WTC11 (cell line): ENCODE results near the gene IL36RN. TPM values are rescaled to one million over a fixed set of nuclear protein-coding genes. Genes with fewer than 3 reads are reported as not detected.

Experiments
- ATAC-seq: fragments of 200-7000 bp; cut with Tn5 transposase; 2 replicates; pipeline ENCODE4 v1.10.0; 2021; ENCODE audit warnings: mild to moderate bottlenecking, moderate library complexity
- CTCF ChIA-PET: fragments of 300-600 bp; sonication (Branson Sonifier 250); formaldehyde crosslinking; loops from one replicate; lab custom pipeline; 2021; ENCODE audit warnings: antibody characterized with exemption; lab: Charles Lee
- POLR2A ChIA-PET: fragments of 350-600 bp; sonication (Branson Sonifier 250); formaldehyde crosslinking; loops from one replicate; lab custom pipeline; 2021; ENCODE audit warnings: antibody characterized with exemption; lab: Charles Lee
- DNase-seq: peaks from one replicate; pipeline ENCODE4 v3.0.0; 2021; ENCODE audit warnings: low spot score
- H3K27ac Mint-ChIP-seq: 2 replicates; pipeline ENCODE4 v1.8.0; 2021; ENCODE audit warnings: mixed read lengths
- H3K27me3 Mint-ChIP-seq: 2 replicates; pipeline ENCODE4 v1.8.0; 2021; ENCODE audit warnings: low read depth, mild to moderate bottlenecking, moderate library complexity, mixed read lengths
- H3K36me3 Mint-ChIP-seq: 2 replicates; pipeline ENCODE4 v1.8.0; 2021; ENCODE audit warnings: mixed read lengths
- H3K4me1 Mint-ChIP-seq: 2 replicates; pipeline ENCODE4 v1.8.0; 2022; ENCODE audit warnings: mixed read lengths
- H3K4me3 Mint-ChIP-seq: 2 replicates; pipeline ENCODE4 v1.8.0; 2021; ENCODE audit warnings: mild to moderate bottlenecking, moderate library complexity, mixed read lengths
- H3K9me3 Mint-ChIP-seq: 2 replicates; pipeline ENCODE4 v1.8.0; 2021; ENCODE audit warnings: mixed read lengths
- EMX1 ChIP-seq: fragments of 250-450 bp; sonication (Bioruptor Pico); IDR thresholded peaks from 2 replicates; pipeline ENCODE4 v1.8.0; 2021; ENCODE audit warnings: mild to moderate bottlenecking
- ETV6 ChIP-seq: sonication (generic); formaldehyde crosslinking; IDR thresholded peaks from 2 replicates; pipeline ENCODE4 v1.8.1; 2022; ENCODE audit warnings: mild to moderate bottlenecking, missing genetic modification reagents
- FOXJ3 ChIP-seq: sonication (generic); formaldehyde crosslinking; IDR thresholded peaks from 2 replicates; pipeline ENCODE4 v1.9.0; 2021; ENCODE audit warnings: missing genetic modification reagents, mild to moderate bottlenecking, borderline replicate concordance
- GRHL2 ChIP-seq: fragments of 250-450 bp; sonication (Bioruptor Pico); IDR thresholded peaks from 2 replicates; pipeline ENCODE4 v1.8.0; 2022; ENCODE audit warnings: mild to moderate bottlenecking, moderate library complexity; ENCODE audit not compliant: insufficient replicate concordance, severe bottlenecking
- HMGA2 ChIP-seq: fragments of 250-450 bp; sonication (Bioruptor Pico); IDR thresholded peaks from 2 replicates; pipeline ENCODE4 v1.4.0; 2021; ENCODE audit warnings: mild to moderate bottlenecking, moderate library complexity
- MYBL2 ChIP-seq: sonication (generic); formaldehyde crosslinking; IDR thresholded peaks from 2 replicates; pipeline ENCODE4 v1.8.1; 2023; ENCODE audit warnings: mild to moderate bottlenecking, moderate library complexity, missing genetic modification reagents
- NFE2L1 ChIP-seq: sonication (generic); formaldehyde crosslinking; IDR thresholded peaks from 2 replicates; pipeline ENCODE4 v1.8.1; 2023; ENCODE audit warnings: missing genetic modification reagents
- NFYB ChIP-seq: sonication (generic); formaldehyde crosslinking; conservative IDR thresholded peaks from 2 replicates; pipeline ENCODE4 v1.8.0; 2022; ENCODE audit warnings: low read depth, missing genetic modification reagents
- NR1H2 ChIP-seq: sonication (generic); formaldehyde crosslinking; IDR thresholded peaks from 2 replicates; pipeline ENCODE4 v1.9.0; 2021; ENCODE audit warnings: mild to moderate bottlenecking, moderate library complexity, missing genetic modification reagents
- RELA ChIP-seq: sonication (generic); formaldehyde crosslinking; IDR thresholded peaks from 2 replicates; pipeline ENCODE4 v1.8.1; 2022; ENCODE audit warnings: missing genetic modification reagents, mild to moderate bottlenecking, borderline replicate concordance
- RORB ChIP-seq: fragments of 250-450 bp; sonication (Bioruptor Pico); IDR thresholded peaks from 2 replicates; pipeline ENCODE4 v1.9.0; 2021; ENCODE audit warnings: mild to moderate bottlenecking
- SMAD3 ChIP-seq: sonication (generic); formaldehyde crosslinking; IDR thresholded peaks from 2 replicates; pipeline ENCODE4 v1.8.0; 2022; ENCODE audit warnings: missing genetic modification reagents, mild to moderate bottlenecking, borderline replicate concordance
- SP1 ChIP-seq: sonication (generic); formaldehyde crosslinking; conservative IDR thresholded peaks from 2 replicates; pipeline ENCODE4 v1.8.1; 2022; ENCODE audit warnings: missing genetic modification reagents
- USF1 ChIP-seq: sonication (generic); formaldehyde crosslinking; IDR thresholded peaks from 2 replicates; pipeline ENCODE4 v1.8.0; 2022; ENCODE audit warnings: mild to moderate bottlenecking, missing genetic modification reagents
- ZNF138 ChIP-seq: sonication (generic); formaldehyde crosslinking; conservative IDR thresholded peaks from 2 replicates; pipeline ENCODE4 v1.8.1; 2022; ENCODE audit warnings: mild to moderate bottlenecking, moderate library complexity, missing genetic modification reagents
- ZNF232 ChIP-seq: sonication (generic); formaldehyde crosslinking; IDR thresholded peaks from 2 replicates; pipeline ENCODE4 v1.8.0; 2022; ENCODE audit warnings: mild to moderate bottlenecking, missing genetic modification reagents
- ZNF317 ChIP-seq: sonication (generic); formaldehyde crosslinking; IDR thresholded peaks from 2 replicates; pipeline ENCODE4 v1.8.1; 2023; ENCODE audit warnings: low read depth, mild to moderate bottlenecking, moderate library complexity, missing genetic modification reagents, borderline replicate concordance
- total RNA-seq: library from RNA; stranded (reverse); gene quantifications from 3 replicates; pipeline ENCODE4 v1.2.3, GENCODE V29; 2021
- TF ChIP-seq, protein P1 (sequence below): sonication (generic); formaldehyde crosslinking; IDR thresholded peaks from 2 replicates; pipeline ENCODE4 v1.8.0; 2022; ENCODE audit warnings: mild to moderate bottlenecking, missing genetic modification reagents
- TF ChIP-seq, protein P2 (sequence below): sonication (generic); formaldehyde crosslinking; IDR thresholded peaks from 2 replicates; pipeline ENCODE4 v1.8.1; 2023; ENCODE audit warnings: mild to moderate bottlenecking, missing genetic modification reagents
- TF ChIP-seq, protein P3 (sequence below): fragments of 250-450 bp; sonication (Bioruptor Pico); IDR thresholded peaks from 2 replicates; pipeline ENCODE4 v1.9.0; 2021; ENCODE audit warnings: mild to moderate bottlenecking, borderline replicate concordance

Gene IL36RN
- total RNA-seq, 1 experiment from 2014 or later = not detected

DNA sequence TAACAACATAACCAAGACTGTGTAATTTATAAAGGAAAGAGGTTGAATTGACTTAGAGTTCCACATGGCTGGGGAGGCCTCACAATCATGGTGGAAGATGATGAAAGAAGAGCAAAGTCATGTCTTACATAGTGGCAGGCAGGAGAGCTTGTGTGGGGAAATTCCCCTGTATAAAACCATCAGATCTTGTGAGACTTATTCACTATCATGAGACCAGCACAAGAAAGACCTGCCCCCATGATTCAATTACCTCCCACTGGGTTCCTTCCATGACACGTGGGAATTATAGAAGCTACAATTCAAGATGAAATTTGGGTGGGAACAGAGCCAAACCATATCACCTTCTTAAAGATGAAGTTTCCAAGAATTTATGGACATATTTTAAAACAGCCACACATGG, 2.5 kb upstream of the IL36RN start (continued):
- TF ChIP-seq, protein P1, sequence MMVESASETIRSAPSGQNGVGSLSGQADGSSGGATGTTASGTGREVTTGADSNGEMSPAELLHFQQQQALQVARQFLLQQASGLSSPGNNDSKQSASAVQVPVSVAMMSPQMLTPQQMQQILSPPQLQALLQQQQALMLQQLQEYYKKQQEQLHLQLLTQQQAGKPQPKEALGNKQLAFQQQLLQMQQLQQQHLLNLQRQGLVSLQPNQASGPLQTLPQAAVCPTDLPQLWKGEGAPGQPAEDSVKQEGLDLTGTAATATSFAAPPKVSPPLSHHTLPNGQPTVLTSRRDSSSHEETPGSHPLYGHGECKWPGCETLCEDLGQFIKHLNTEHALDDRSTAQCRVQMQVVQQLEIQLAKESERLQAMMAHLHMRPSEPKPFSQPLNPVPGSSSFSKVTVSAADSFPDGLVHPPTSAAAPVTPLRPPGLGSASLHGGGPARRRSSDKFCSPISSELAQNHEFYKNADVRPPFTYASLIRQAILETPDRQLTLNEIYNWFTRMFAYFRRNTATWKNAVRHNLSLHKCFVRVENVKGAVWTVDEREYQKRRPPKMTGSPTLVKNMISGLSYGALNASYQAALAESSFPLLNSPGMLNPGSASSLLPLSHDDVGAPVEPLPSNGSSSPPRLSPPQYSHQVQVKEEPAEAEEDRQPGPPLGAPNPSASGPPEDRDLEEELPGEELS (CRISPR knock-in tag) = no peak

DNA sequence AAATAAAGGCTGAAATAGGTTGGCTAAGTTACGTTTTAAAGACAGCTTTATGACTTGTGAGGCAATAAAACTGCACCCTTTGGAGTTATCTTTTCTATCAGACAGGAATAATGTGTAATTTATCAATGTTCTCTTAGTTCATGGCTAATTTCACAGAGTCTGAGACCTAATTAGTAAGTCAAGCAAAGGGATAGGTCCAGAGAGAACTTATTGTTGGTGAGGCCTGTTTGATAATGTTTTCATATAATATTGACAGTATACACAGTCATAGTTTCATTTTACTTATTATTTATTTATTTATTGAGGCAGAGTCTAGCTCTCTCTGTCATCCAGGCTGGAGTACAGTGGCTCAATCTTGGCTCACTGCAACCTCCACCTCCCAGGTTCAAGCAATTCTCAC, 1.9 kb upstream of the IL36RN start:
- no peak for ATAC-seq
- H3K4me1 Mint-ChIP-seq = no peaks in the 10 kb centered on the region
- ChIA-PET POLR2A (no interaction called here), CTCF (no interaction called here)
- peaks cover 80% of the 10 kb centered on the region for H3K27me3 Mint-ChIP-seq
- no peak for TF ChIP-seq MYBL2 (CRISPR knock-in tag)
- TF ChIP-seq ZNF317 (CRISPR knock-in tag) = no peak
- no peak for TF ChIP-seq RELA (CRISPR knock-in tag)
- TF ChIP-seq SP1 = no peak
- no peak for TF ChIP-seq RORB (CRISPR knock-in tag)
- no peak overlapping the region for H3K4me3 Mint-ChIP-seq
- peaks cover 29% of the 10 kb centered on the region for H3K36me3 Mint-ChIP-seq
- H3K9me3 Mint-ChIP-seq = peaks cover 44% of the 10 kb centered on the region
- DNase-seq = no peak
- no peak overlapping the region for H3K27ac Mint-ChIP-seq

- H3K27me3 Mint-ChIP-seq = peaks cover 76% of the 10 kb centered on the region
- peaks cover 26% of the 10 kb centered on the region for H3K36me3 Mint-ChIP-seq
- no peak overlapping the region for H3K27ac Mint-ChIP-seq
- no peak overlapping the region for H3K4me3 Mint-ChIP-seq
- DNase-seq (no peak), ATAC-seq (no peak)
- H3K9me3 Mint-ChIP-seq = peaks cover 33% of the 10 kb centered on the region
- ChIA-PET CTCF (interaction anchor here (0.5 to 1.9 kb wide), 4 partner anchors 18 to 80 kb away, joined by 3 to 10 read pairs (median 4); no protein-coding TSS in a partner anchor), POLR2A (no interaction called here)
- TF ChIP-seq, protein P2, sequence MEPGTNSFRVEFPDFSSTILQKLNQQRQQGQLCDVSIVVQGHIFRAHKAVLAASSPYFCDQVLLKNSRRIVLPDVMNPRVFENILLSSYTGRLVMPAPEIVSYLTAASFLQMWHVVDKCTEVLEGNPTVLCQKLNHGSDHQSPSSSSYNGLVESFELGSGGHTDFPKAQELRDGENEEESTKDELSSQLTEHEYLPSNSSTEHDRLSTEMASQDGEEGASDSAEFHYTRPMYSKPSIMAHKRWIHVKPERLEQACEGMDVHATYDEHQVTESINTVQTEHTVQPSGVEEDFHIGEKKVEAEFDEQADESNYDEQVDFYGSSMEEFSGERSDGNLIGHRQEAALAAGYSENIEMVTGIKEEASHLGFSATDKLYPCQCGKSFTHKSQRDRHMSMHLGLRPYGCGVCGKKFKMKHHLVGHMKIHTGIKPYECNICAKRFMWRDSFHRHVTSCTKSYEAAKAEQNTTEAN (CRISPR knock-in tag) = no peak
- no peak for TF ChIP-seq NFYB (CRISPR knock-in tag)
- TF ChIP-seq GRHL2 = no peak
- TF ChIP-seq ZNF138 = no peak
- TF ChIP-seq SP1 = no peak
- H3K4me1 Mint-ChIP-seq = no peaks in the 10 kb centered on the region
Observed at GRCh38 chr2:113058411-113058994, 495 bp upstream of the IL36RN start.

GRCh38 chr2:113060396-113060795, 1.4 kb downstream of the IL36RN start:
- Mint-ChIP-seq H3K9me3 (peaks cover 29% of the 10 kb centered on the region), H3K27ac (no peak overlapping the region), H3K4me3 (no peak overlapping the region), H3K27me3 (peaks cover 76% of the 10 kb centered on the region), H3K36me3 (peaks cover 8% of the 10 kb centered on the region), H3K4me1 (no peaks in the 10 kb centered on the region)
- DNase-seq = no peak
- POLR2A ChIA-PET = no interaction called here
- TF ChIP-seq NR1H2 (CRISPR knock-in tag) (no peak), USF1 (CRISPR knock-in tag) (no peak), NFE2L1 (CRISPR knock-in tag) (no peak), SMAD3 (CRISPR knock-in tag) (no peak), SP1 (no peak), ZNF138 (no peak), FOXJ3 (no peak), ZNF232 (no peak), ETV6 (CRISPR knock-in tag) (no peak), EMX1 (no peak), HMGA2 (CRISPR knock-in tag) (no peak)
- TF ChIP-seq, protein P2 (CRISPR knock-in tag) = no peak
- TF ChIP-seq, protein P3, sequence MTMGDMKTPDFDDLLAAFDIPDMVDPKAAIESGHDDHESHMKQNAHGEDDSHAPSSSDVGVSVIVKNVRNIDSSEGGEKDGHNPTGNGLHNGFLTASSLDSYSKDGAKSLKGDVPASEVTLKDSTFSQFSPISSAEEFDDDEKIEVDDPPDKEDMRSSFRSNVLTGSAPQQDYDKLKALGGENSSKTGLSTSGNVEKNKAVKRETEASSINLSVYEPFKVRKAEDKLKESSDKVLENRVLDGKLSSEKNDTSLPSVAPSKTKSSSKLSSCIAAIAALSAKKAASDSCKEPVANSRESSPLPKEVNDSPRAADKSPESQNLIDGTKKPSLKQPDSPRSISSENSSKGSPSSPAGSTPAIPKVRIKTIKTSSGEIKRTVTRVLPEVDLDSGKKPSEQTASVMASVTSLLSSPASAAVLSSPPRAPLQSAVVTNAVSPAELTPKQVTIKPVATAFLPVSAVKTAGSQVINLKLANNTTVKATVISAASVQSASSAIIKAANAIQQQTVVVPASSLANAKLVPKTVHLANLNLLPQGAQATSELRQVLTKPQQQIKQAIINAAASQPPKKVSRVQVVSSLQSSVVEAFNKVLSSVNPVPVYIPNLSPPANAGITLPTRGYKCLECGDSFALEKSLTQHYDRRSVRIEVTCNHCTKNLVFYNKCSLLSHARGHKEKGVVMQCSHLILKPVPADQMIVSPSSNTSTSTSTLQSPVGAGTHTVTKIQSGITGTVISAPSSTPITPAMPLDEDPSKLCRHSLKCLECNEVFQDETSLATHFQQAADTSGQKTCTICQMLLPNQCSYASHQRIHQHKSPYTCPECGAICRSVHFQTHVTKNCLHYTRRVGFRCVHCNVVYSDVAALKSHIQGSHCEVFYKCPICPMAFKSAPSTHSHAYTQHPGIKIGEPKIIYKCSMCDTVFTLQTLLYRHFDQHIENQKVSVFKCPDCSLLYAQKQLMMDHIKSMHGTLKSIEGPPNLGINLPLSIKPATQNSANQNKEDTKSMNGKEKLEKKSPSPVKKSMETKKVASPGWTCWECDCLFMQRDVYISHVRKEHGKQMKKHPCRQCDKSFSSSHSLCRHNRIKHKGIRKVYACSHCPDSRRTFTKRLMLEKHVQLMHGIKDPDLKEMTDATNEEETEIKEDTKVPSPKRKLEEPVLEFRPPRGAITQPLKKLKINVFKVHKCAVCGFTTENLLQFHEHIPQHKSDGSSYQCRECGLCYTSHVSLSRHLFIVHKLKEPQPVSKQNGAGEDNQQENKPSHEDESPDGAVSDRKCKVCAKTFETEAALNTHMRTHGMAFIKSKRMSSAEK = no peak
- CTCF ChIA-PET = interaction anchor here (1.9 kb wide), 1 partner anchor 78 kb away, joined by 4 read pairs; no protein-coding TSS in a partner anchor
- no peak for ATAC-seq
